ENCODE measurements around the gene SPNS2. TPM values are rescaled to one million over a fixed set of nuclear protein-coding genes. Genes with fewer than 3 reads are reported as not detected.

The SPNS2 gene
- total and polyA plus RNA-seq, 9 donors: 0.48 to 12.7 (median 4.2) TPM

DNA sequence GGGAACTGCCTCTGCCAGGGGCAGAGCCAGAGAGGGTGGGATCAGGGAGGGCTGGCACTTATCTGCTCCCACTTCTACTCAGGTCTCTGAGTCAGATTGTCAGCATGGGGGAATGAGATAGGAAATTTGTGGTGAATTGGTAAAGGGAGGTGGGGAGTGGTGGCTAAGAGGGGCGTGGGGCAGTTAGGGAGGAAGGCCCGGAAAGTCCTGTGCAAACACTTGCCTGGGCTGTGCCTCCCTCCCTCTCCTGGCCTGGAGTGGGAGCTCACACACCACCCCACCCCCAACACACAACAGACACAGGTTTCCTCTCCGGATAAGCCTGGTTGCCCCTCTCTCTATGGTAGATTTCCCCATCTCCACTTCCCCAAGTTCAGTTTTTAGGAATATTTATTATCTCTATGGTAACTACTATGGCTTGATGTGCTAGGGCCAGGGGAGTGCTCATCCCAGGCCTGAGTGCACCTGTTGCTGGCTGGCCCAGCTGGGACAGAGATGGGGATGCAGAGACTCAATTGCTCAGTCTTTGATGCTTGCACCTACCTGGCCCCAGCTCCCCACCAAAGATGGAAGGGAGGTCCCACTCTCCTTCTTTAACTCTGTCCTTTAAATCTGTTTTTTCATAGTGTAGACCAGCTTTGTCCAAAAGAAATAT lies 2.7 kb downstream of the SPNS2 start:
- Histone ChIP-seq H3K4me3 (no peak overlapping the region), H3K9me3 (no peaks in the 10 kb centered on the region), H3K4me1 (ENCODE audit: insufficient read depth) (peaks cover 11% of the 10 kb centered on the region), H3K27me3 (no peaks in the 10 kb centered on the region), H3K36me3 (no peaks in the 10 kb centered on the region), H3K27ac (no peak overlapping the region)
- DNase-seq: no peak
- intact Hi-C loops (cut with DNase I): no loop called here
- WGBS, 3 donors: 25 to 50% (median 32%) methylated on average over 3 of the region's 3 CpGs
- TF ChIP-seq POLR2A (IDR thresholded peaks at IDR 0.05): no peak
- TF ChIP-seq, protein P1, sequence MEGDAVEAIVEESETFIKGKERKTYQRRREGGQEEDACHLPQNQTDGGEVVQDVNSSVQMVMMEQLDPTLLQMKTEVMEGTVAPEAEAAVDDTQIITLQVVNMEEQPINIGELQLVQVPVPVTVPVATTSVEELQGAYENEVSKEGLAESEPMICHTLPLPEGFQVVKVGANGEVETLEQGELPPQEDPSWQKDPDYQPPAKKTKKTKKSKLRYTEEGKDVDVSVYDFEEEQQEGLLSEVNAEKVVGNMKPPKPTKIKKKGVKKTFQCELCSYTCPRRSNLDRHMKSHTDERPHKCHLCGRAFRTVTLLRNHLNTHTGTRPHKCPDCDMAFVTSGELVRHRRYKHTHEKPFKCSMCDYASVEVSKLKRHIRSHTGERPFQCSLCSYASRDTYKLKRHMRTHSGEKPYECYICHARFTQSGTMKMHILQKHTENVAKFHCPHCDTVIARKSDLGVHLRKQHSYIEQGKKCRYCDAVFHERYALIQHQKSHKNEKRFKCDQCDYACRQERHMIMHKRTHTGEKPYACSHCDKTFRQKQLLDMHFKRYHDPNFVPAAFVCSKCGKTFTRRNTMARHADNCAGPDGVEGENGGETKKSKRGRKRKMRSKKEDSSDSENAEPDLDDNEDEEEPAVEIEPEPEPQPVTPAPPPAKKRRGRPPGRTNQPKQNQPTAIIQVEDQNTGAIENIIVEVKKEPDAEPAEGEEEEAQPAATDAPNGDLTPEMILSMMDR (IDR thresholded peaks at IDR 0.05): no peak
- TF ChIP-seq EP300 (IDR thresholded peaks at IDR 0.05): no peak

DNA sequence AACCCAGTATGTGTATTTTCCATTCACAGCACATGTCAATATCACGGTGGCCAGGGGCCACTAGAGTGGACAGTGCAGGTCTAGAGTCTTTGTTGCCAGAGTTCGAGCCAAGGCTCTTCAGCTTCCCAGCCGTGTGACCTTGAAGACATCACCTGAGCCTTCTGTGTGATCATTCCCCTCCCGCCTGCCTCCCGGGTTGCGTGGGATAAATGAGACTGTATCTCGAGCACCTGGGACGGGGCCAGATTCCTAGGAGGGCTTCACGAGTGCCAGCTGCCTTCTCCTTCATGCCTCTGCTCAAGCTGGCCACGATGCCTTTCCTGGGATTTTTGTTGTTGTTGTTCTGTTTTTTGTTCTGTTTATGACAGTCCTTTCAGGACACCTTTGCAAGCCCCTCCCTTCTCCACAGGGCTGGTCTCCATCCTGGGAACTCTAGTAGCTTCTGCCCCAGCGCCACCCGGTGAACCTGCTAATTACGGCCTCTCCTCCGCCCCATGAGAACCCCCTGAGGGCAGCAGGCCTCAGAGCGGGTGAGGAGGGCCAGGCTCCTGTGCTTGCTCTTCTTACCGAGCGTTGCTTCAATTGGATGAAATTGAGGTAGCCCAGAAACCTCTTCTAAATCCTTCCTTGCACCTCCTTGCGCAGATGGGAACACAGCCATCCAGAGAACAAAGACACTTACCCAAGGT lies 3.9 kb downstream of the SPNS2 start:
- no peaks in the 10 kb centered on the region for H3K36me3 ChIP-seq
- H3K27me3 ChIP-seq: no peaks in the 10 kb centered on the region
- intact Hi-C loops (cut with DNase I): no loop called here
- no peak overlapping the region for H3K27ac ChIP-seq
- DNase-seq: no peak
- no peak overlapping the region for H3K4me3 ChIP-seq
- no peaks in the 10 kb centered on the region for H3K9me3 ChIP-seq
- TF ChIP-seq POLR2A (IDR thresholded peaks at IDR 0.05): no peak
- TF ChIP-seq EP300 (IDR thresholded peaks at IDR 0.05): no peak
- TF ChIP-seq, protein P1 (IDR thresholded peaks at IDR 0.05): no peak
- WGBS, 3 donors: 34 to 49% (median 45%) methylated on average over 18 of the region's 18 CpGs
- H3K4me1 ChIP-seq (ENCODE audit: insufficient read depth): peaks cover 11% of the 10 kb centered on the region

DNA sequence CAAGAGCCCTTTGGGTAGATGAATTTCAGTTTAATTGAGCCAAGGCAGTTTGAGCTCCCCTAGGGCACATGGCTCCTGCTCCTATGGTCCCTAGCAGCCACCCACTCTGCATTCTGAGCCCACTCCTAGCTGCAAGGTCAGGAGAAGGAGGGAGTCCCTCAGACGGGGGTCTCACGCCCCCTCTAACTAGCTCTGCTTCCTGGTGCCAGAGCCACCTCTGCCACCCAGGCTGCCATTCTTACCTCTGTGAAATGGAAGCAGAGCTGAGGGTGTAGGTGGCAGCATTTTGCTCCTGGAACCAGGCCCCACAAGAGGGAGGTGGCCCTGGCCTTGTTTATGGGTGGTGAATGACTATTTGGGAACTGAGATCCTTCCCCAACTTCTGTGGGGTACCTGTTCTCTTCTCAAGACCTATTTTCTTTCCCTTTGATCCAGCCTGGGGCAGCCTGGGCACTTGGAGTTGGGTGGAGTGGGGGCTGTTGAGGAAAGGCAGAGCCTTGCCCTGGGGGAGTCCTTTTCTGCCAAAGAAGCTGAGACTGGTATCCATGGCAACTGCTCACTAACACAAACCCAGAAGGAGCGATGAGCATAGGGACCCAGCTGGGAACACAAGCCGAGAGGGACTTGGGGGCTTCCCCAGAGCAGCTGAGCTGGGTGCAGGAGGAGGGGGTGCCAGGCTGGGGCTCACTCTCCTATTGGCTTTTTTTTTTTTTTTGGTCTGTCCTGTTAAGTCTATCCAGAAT lies 4.8 kb downstream of the SPNS2 start:
- intact Hi-C loops (cut with DNase I): no loop called here
- no peak overlapping the region for H3K27ac ChIP-seq
- WGBS, 3 donors: 74 to 89% (median 82%) methylated on average over 4 of the region's 4 CpGs
- H3K4me3 ChIP-seq: no peak overlapping the region
- no peak for DNase-seq
- TF ChIP-seq, protein P1 (IDR thresholded peaks at IDR 0.05): no peak
- TF ChIP-seq EP300 (IDR thresholded peaks at IDR 0.05): no peak
- no peak for TF ChIP-seq POLR2A (IDR thresholded peaks at IDR 0.05)
- no peaks in the 10 kb centered on the region for H3K9me3 ChIP-seq
- peaks cover 10% of the 10 kb centered on the region for H3K4me1 ChIP-seq (ENCODE audit: insufficient read depth)
- H3K36me3 ChIP-seq: no peaks in the 10 kb centered on the region
- H3K27me3 ChIP-seq: no peaks in the 10 kb centered on the region

DNA sequence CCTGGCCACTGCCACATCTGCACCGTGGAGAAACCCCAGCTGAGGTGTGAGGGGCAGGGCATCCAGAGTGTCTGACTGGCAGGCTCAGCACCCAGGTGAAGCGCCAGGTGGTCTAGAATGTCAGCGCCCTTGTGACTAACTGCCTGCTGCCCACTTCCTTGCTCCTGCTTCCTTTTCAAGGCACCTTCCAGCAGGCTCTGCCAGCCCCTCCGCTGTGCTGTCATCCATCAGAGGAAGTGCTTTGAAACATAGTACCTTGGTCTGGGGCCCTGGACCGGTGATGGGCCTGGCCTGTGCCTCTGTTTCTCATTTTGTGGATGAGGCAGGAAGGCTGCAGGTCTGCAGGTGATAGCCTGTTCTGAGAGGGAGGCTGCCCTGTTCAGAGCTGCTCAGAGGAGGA lies 5.5 kb downstream of the SPNS2 start:
- H3K4me3 ChIP-seq: no peak overlapping the region
- TF ChIP-seq, protein P1 (IDR thresholded peaks at IDR 0.05): no peak
- no peak for TF ChIP-seq POLR2A (IDR thresholded peaks at IDR 0.05)
- TF ChIP-seq EP300 (IDR thresholded peaks at IDR 0.05): no peak
- intact Hi-C loops (cut with DNase I): no loop called here
- H3K27ac ChIP-seq: no peak overlapping the region
- H3K36me3 ChIP-seq: no peaks in the 10 kb centered on the region
- WGBS, 3 donors: 80 to 84% (median 83%) methylated on average over 5 of the region's 5 CpGs
- no peak for DNase-seq
- no peaks in the 10 kb centered on the region for H3K9me3 ChIP-seq
- H3K4me1 ChIP-seq (ENCODE audit: insufficient read depth): peaks cover 7% of the 10 kb centered on the region
- no peaks in the 10 kb centered on the region for H3K27me3 ChIP-seq
